Measurements from ENCODE around the gene RASSF10.

Gene RASSF10

DNA sequence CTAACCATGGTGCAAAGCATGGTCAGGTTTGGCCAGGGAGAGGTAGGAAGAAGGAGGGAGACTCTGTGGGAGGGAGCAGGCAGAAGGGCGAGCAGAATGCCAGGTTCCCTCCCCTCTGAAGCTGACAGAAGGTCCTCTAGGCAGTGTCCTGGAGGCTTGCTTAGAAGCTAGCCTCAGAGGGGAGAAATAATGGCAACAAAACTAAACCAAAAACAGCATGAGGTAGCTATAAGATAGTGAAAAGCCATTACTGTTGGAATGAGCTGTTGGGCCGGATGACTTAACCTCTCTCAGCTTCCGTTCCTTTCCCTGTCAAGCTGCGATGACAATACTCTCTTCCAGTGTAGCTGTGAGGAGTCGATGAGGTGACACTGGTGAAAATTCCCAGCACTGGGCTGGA is 36.6 kb downstream of the RASSF10 start:
- H3K4me1 ChIP-seq (ENCODE audit: control insufficient read depth, insufficient read depth, low read length), result no peaks in the 10 kb centered on the region
- H3K4me2 ChIP-seq (ENCODE audit: low read length), result no peak overlapping the region
- peaks cover 65% of the 10 kb centered on the region for H3K27me3 ChIP-seq (ENCODE audit: control insufficient read depth, insufficient read depth, low read length)
- no peaks in the 10 kb centered on the region for H3K9me3 ChIP-seq (replicated peaks; ENCODE audit: low read length)
- H3K36me3 ChIP-seq (ENCODE audit: insufficient read depth, low read length), result no peaks in the 10 kb centered on the region
- H3K4me3 ChIP-seq (ENCODE audit: low read length), result no peak overlapping the region
- H3K9ac ChIP-seq (ENCODE audit: low read depth, low read length), result no peak overlapping the region

- Histone ChIP-seq H3K4me3 (ENCODE audit: low read length) (no peak overlapping the region), H3K4me1 (ENCODE audit: control insufficient read depth, insufficient read depth, low read length) (no peaks in the 10 kb centered on the region), H3K9me3 (replicated peaks; ENCODE audit: low read length) (no peaks in the 10 kb centered on the region), H3K4me2 (ENCODE audit: low read length) (no peak overlapping the region), H3K36me3 (ENCODE audit: insufficient read depth, low read length) (no peaks in the 10 kb centered on the region), H3K9ac (ENCODE audit: low read depth, low read length) (no peak overlapping the region), H3K27me3 (ENCODE audit: control insufficient read depth, insufficient read depth, low read length) (peaks cover 63% of the 10 kb centered on the region)
These were observed 37.8 kb downstream of the RASSF10 start for GRCh38 chr11:13046637-13047570.

DNA sequence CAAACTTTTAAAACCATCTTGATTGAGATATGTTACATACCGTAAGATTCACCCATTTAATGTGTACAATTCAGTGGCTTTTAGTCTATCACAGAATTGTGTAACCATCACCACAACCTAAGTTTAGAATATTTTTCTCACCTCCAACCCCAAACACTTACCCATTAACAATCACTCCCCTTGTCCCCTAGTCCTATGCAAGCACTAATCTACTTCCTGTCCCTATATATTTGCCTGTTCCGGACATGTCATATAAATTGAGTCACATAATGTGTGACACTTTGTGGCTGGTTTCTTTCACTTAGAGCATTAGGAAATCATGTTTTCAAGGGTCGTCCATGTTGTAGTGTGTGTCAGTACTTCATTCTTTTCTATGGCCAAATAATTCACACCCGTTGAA is 38.8 kb downstream of the RASSF10 start:
- H3K9me3 ChIP-seq (replicated peaks; ENCODE audit: low read length), result no peaks in the 10 kb centered on the region
- H3K4me3 ChIP-seq (ENCODE audit: low read length), result no peak overlapping the region
- no peak overlapping the region for H3K4me2 ChIP-seq (ENCODE audit: low read length)
- H3K4me1 ChIP-seq (ENCODE audit: control insufficient read depth, insufficient read depth, low read length), result no peaks in the 10 kb centered on the region
- H3K9ac ChIP-seq (ENCODE audit: low read depth, low read length), result no peak overlapping the region
- H3K36me3 ChIP-seq (ENCODE audit: insufficient read depth, low read length), result no peaks in the 10 kb centered on the region
- peaks cover 63% of the 10 kb centered on the region for H3K27me3 ChIP-seq (ENCODE audit: control insufficient read depth, insufficient read depth, low read length)

GRCh38 chr11:13051257-13051656 is 42.1 kb downstream of the RASSF10 start:
- Histone ChIP-seq H3K4me2 (ENCODE audit: low read length) (no peak overlapping the region), H3K27me3 (ENCODE audit: control insufficient read depth, insufficient read depth, low read length) (peaks cover 52% of the 10 kb centered on the region), H3K9ac (ENCODE audit: low read depth, low read length) (no peak overlapping the region), H3K36me3 (ENCODE audit: insufficient read depth, low read length) (no peaks in the 10 kb centered on the region), H3K4me1 (ENCODE audit: control insufficient read depth, insufficient read depth, low read length) (no peaks in the 10 kb centered on the region), H3K9me3 (replicated peaks; ENCODE audit: low read length) (no peaks in the 10 kb centered on the region), H3K4me3 (ENCODE audit: low read length) (no peak overlapping the region)

DNA sequence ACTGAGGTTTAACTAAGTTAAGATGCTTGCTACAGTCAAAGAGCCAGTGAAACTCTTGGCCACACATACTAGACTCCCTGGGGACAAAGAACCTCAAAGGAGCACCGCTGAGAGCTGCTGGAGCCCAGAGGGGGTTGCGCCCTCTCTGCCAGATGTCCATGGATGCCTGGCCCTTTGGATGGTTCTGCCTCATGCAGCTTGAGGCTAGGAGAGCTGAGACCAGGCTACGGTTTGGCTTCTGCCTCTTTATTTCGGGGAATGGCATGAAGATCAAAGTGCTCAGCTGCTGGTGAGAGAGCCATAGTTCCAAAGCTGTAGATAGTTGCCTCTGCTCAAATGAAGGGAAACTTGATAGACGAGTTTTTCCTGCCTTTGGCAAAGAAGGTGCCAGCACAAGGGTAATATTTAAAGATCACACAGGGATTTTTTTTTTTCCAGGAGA is 43.0 kb downstream of the RASSF10 start:
- Histone ChIP-seq H3K36me3 (ENCODE audit: insufficient read depth, low read length) (no peaks in the 10 kb centered on the region), H3K4me2 (ENCODE audit: low read length) (no peak overlapping the region), H3K4me3 (ENCODE audit: low read length) (no peak overlapping the region), H3K27me3 (ENCODE audit: control insufficient read depth, insufficient read depth, low read length) (peaks cover 44% of the 10 kb centered on the region), H3K4me1 (ENCODE audit: control insufficient read depth, insufficient read depth, low read length) (no peaks in the 10 kb centered on the region), H3K9ac (ENCODE audit: low read depth, low read length) (no peak overlapping the region), H3K9me3 (replicated peaks; ENCODE audit: low read length) (no peaks in the 10 kb centered on the region)

DNA sequence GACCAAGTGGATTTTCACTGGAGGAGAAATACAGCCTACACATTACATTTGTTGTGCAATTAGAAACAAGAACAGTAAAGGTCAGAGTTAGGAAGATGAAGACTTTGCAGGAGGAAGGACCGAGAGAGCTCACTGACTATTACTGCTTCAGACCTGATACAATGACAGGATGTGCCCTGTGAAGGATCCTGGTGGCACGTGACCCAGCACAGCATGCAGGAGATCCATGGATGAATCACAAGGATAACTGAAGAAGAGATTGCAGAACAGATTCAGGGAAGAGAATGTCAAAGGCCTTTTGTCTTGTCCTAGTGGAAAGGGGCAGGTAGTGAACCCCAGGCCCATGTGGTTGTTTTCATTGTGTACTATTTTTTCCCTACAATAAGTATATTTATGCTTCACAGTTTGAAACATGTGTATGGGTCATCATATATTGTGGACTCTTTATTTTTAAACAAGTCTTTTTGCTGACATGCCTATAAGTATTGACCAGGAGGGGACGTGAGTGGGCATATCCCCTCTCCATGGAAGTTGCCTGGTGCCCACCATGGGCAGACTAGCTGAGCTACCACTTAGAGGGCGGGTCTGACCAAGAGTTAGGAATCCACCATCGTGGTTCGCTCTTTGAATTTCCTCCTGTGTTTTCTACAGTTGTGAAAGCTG is 44.3 kb downstream of the RASSF10 start:
- peaks cover 40% of the 10 kb centered on the region for H3K27me3 ChIP-seq (ENCODE audit: control insufficient read depth, insufficient read depth, low read length)
- no peaks in the 10 kb centered on the region for H3K4me1 ChIP-seq (ENCODE audit: control insufficient read depth, insufficient read depth, low read length)
- no peaks in the 10 kb centered on the region for H3K9me3 ChIP-seq (replicated peaks; ENCODE audit: low read length)
- H3K4me2 ChIP-seq (ENCODE audit: low read length), result no peak overlapping the region
- H3K4me3 ChIP-seq (ENCODE audit: low read length), result no peak overlapping the region
- H3K9ac ChIP-seq (ENCODE audit: low read depth, low read length), result no peak overlapping the region
- no peaks in the 10 kb centered on the region for H3K36me3 ChIP-seq (ENCODE audit: insufficient read depth, low read length)

- H3K9me3 ChIP-seq (replicated peaks; ENCODE audit: low read length), result no peaks in the 10 kb centered on the region
- no peak overlapping the region for H3K9ac ChIP-seq (ENCODE audit: low read depth, low read length)
- H3K4me3 ChIP-seq (ENCODE audit: low read length), result no peak overlapping the region
- H3K36me3 ChIP-seq (ENCODE audit: insufficient read depth, low read length), result no peaks in the 10 kb centered on the region
- H3K27me3 ChIP-seq (ENCODE audit: control insufficient read depth, insufficient read depth, low read length), result peaks cover 40% of the 10 kb centered on the region
- no peaks in the 10 kb centered on the region for H3K4me1 ChIP-seq (ENCODE audit: control insufficient read depth, insufficient read depth, low read length)
- no peak overlapping the region for H3K4me2 ChIP-seq (ENCODE audit: low read length)
These were observed 45.2 kb downstream of the RASSF10 start for GRCh38 chr11:13054278-13054677.

DNA sequence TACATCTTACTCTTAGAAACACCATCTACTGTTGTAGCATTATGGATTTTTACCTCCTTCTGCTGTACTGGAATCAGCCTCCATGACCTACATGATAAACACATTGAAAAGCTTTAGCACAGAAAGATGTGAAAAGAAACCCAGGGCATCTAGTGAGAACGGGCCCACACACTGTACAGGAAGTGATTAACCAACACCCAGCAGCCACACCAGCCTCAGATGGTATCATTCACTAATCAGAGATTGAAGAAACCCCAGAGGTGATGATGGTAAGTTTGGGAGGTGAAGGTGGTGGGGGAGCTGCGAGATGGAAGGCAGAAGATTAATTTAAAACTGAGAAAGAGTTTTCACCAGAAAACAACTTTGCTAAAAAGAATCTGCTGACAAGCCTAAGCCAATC is 46.1 kb downstream of the RASSF10 start:
- H3K4me2 ChIP-seq (ENCODE audit: low read length), result no peak overlapping the region
- H3K9ac ChIP-seq (ENCODE audit: low read depth, low read length), result no peak overlapping the region
- no peaks in the 10 kb centered on the region for H3K9me3 ChIP-seq (replicated peaks; ENCODE audit: low read length)
- H3K4me3 ChIP-seq (ENCODE audit: low read length), result no peak overlapping the region
- peaks cover 40% of the 10 kb centered on the region for H3K27me3 ChIP-seq (ENCODE audit: control insufficient read depth, insufficient read depth, low read length)
- no peaks in the 10 kb centered on the region for H3K36me3 ChIP-seq (ENCODE audit: insufficient read depth, low read length)
- no peaks in the 10 kb centered on the region for H3K4me1 ChIP-seq (ENCODE audit: control insufficient read depth, insufficient read depth, low read length)

GRCh38 chr11:13061294-13061990 is 52.3 kb downstream of the RASSF10 start:
- Histone ChIP-seq H3K4me2 (ENCODE audit: low read length) (no peak overlapping the region), H3K36me3 (ENCODE audit: insufficient read depth, low read length) (no peaks in the 10 kb centered on the region), H3K4me1 (ENCODE audit: control insufficient read depth, insufficient read depth, low read length) (no peaks in the 10 kb centered on the region), H3K4me3 (ENCODE audit: low read length) (no peak overlapping the region), H3K9ac (ENCODE audit: low read depth, low read length) (no peak overlapping the region), H3K9me3 (replicated peaks; ENCODE audit: low read length) (no peaks in the 10 kb centered on the region), H3K27me3 (ENCODE audit: control insufficient read depth, insufficient read depth, low read length) (peaks cover 40% of the 10 kb centered on the region)

All from skeletal muscle satellite cell (primary cell).